ENCODE measurements around the gene CDC7. TPM values are rescaled to one million over a fixed set of nuclear protein-coding genes. Genes with fewer than 3 reads are reported as not detected.
A peak's percentile ranks its signal among the peaks of the same experiment; 100 is the strongest.
"Not testable (repeated sequence)": the region's sequence is repeated elsewhere in the genome, so short reads cannot be mapped to it uniquely, and the experiment has no call there.

The CDC7 gene
- total RNA-seq, 2 donors from 2014 or later = 3.5 to 10.3 TPM

DNA sequence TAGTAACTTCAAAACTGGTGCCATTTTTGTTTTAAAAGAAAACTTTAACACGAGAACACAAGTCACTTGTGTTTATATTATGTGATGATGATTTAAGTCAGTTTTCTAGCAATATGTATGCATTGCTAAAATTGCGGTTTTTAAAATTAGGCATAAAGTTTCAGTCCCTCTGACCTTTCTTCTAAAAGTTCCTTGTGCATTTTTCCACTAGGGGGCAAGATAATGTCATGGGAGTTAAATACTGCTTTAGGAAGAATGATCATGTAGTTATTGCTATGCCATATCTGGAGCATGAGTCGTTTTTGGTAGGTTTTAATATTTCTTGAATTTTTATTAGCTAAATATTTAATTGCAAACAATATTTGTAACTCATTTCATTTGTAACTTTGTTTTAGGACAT lies 10.7 kb downstream of the CDC7 start:
- no peak for DNase-seq
- intact Hi-C loops (cut with DNase I) = loop anchor here (2.0 kb wide), 1 partner anchor 415 kb away; no protein-coding TSS in a partner anchor
- H3K9me3 ChIP-seq = no peaks in the 10 kb centered on the region
- H3K4me3 ChIP-seq = no peak overlapping the region
- H3K36me3 ChIP-seq = no peaks in the 10 kb centered on the region
- H3K9ac ChIP-seq (ENCODE audit: low read depth in 2 of 2, low read length in 2 of 2) = no peak overlapping the region
- no peaks in the 10 kb centered on the region for H3K27me3 ChIP-seq
- H3K4me1 ChIP-seq = no peaks in the 10 kb centered on the region
- TF ChIP-seq, protein P1, sequence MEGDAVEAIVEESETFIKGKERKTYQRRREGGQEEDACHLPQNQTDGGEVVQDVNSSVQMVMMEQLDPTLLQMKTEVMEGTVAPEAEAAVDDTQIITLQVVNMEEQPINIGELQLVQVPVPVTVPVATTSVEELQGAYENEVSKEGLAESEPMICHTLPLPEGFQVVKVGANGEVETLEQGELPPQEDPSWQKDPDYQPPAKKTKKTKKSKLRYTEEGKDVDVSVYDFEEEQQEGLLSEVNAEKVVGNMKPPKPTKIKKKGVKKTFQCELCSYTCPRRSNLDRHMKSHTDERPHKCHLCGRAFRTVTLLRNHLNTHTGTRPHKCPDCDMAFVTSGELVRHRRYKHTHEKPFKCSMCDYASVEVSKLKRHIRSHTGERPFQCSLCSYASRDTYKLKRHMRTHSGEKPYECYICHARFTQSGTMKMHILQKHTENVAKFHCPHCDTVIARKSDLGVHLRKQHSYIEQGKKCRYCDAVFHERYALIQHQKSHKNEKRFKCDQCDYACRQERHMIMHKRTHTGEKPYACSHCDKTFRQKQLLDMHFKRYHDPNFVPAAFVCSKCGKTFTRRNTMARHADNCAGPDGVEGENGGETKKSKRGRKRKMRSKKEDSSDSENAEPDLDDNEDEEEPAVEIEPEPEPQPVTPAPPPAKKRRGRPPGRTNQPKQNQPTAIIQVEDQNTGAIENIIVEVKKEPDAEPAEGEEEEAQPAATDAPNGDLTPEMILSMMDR (IDR thresholded peaks at IDR 0.05) = peak; percentile 60
- no peak overlapping the region for H3K27ac ChIP-seq

DNA sequence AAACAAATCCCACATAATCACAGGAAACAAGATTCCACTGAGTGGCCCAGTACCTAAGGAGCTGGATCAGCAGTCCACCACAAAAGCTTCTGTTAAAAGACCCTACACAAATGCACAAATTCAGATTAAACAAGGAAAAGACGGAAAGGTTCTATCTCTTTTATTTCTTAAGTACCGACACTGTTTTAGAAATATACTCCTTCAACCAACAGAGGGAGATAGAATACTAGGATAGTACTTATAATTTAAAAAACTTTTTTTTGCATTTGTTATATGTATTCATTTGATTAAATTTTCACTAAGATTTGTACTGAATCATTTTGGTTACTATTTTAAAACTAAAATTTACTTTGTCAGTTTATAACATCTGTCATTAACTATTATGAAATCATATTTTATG lies 12.5 kb downstream of the CDC7 start:
- Histone ChIP-seq H3K27me3 (no peaks in the 10 kb centered on the region), H3K9me3 (no peaks in the 10 kb centered on the region), H3K9ac (ENCODE audit: low read depth in 2 of 2, low read length in 2 of 2) (no peak overlapping the region), H3K4me1 (no peaks in the 10 kb centered on the region), H3K4me3 (no peak overlapping the region), H3K36me3 (no peaks in the 10 kb centered on the region), H3K27ac (no peak overlapping the region)
- intact Hi-C loops (cut with DNase I) = no loop called here
- TF ChIP-seq, protein P1 (IDR thresholded peaks at IDR 0.05) = peak; percentile 26
- no peak for DNase-seq

DNA sequence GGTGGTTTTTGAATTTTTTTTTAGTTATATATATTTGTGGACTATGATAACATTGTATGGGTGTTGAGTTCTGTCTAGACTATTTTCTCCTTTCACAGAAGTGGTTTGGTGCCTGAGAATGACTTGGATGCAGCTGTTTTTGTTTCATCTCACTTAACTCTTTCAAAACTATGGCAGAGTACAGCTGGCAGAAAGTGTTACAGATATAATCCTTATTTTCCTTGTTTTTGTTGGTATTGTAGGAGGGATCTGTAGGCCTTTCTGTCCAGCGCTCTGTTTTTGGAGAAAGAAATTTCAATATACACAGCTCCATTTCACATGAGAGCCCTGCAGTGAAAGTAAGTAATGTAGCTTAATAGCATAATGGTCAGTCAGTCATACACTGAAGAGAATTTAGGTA lies 13.1 kb downstream of the CDC7 start:
- Histone ChIP-seq H3K9ac (ENCODE audit: low read depth in 2 of 2, low read length in 2 of 2) (no peak overlapping the region), H3K4me1 (no peaks in the 10 kb centered on the region), H3K9me3 (no peaks in the 10 kb centered on the region), H3K27ac (no peak overlapping the region), H3K4me3 (no peak overlapping the region), H3K36me3 (no peaks in the 10 kb centered on the region), H3K27me3 (no peaks in the 10 kb centered on the region)
- intact Hi-C loops (cut with DNase I) = no loop called here
- no peak for DNase-seq
- TF ChIP-seq, protein P1 (IDR thresholded peaks at IDR 0.05) = no peak

DNA sequence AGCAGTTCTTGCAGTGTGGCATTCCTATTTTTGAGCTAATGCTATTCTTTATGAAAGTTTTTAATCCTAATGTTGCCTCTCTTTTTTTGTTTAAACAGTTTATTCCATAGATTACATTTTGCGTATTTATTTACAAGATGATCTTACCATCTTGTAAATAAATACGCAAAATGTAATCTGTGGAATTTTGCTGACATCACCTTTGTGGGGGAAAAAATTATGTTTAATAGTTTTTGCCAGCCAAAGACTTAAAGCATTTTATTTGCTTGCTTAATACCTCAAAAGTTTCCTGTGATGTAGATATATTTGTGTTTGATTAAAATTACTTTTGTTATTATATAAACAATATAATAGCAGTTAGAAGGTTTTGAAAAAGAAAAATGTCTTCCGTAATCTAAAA lies 15.3 kb downstream of the CDC7 start:
- intact Hi-C loops (cut with DNase I) = no loop called here
- no peak overlapping the region for H3K9ac ChIP-seq (ENCODE audit: low read depth in 2 of 2, low read length in 2 of 2)
- no peaks in the 10 kb centered on the region for H3K4me1 ChIP-seq
- H3K4me3 ChIP-seq = no peak overlapping the region
- no peaks in the 10 kb centered on the region for H3K36me3 ChIP-seq
- TF ChIP-seq, protein P1 (IDR thresholded peaks at IDR 0.05) = no peak
- no peak overlapping the region for H3K27ac ChIP-seq
- no peaks in the 10 kb centered on the region for H3K27me3 ChIP-seq
- no peaks in the 10 kb centered on the region for H3K9me3 ChIP-seq
- no peak for DNase-seq

DNA sequence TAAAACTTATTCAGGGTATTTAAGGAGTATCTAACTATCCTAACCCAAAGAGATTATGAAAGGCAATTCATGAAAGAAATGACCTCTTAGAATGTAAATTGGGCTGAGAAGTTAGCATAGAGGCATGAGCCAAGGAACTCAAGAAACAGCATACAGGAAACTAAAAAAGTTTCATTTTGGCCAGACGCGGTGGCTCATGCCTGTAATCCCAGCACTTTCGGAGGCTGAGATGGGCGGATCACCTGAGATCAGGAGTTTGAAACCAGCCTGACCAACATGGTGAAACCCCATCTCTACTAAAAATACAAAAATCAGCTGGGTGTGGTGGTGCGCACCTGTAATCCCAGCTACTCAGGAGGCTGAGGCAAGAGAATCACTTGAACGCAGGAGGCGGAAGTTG lies 16.0 kb downstream of the CDC7 start:
- H3K36me3 ChIP-seq; H3K4me3 ChIP-seq; H3K27ac ChIP-seq; H3K27me3 ChIP-seq; DNase-seq; H3K9ac ChIP-seq (ENCODE audit: low read depth in 2 of 2, low read length in 2 of 2); H3K9me3 ChIP-seq; H3K4me1 ChIP-seq; intact Hi-C loops (cut with DNase I): not testable (repeated sequence)

DNA sequence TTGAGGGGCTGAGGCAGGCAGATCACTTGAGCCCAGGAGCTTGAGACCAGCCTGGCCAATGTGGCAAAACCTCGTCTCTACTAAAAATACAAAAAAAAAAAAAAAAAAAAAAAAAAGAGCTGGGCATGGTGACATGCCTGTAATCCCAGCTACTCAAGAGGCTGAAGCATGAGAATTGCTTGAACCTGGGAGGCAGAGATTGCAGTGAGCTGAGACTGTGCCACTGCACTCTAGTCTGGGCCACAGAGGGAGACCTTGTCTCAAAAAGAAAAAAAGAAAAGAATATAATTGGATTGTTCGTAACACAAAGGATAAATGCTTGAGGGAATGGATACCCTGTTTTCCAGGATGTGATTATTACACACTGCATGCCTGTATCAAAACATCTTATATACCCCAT lies 18.5 kb downstream of the CDC7 start:
- H3K4me1 ChIP-seq; H3K9me3 ChIP-seq; H3K9ac ChIP-seq (ENCODE audit: low read depth in 2 of 2, low read length in 2 of 2); H3K27ac ChIP-seq; H3K27me3 ChIP-seq; intact Hi-C loops (cut with DNase I); H3K4me3 ChIP-seq; DNase-seq; H3K36me3 ChIP-seq: not testable (repeated sequence)
